ENCODE results near the gene RGS10. TPM values are rescaled to one million over a fixed set of nuclear protein-coding genes. Genes with fewer than 3 reads are reported as not detected.
A peak's percentile ranks its signal among the peaks of the same experiment; 100 is the strongest.

RGS10 gene
- total and polyA plus RNA-seq, 7 donors = 54.1 to 192 (median 125) TPM

DNA sequence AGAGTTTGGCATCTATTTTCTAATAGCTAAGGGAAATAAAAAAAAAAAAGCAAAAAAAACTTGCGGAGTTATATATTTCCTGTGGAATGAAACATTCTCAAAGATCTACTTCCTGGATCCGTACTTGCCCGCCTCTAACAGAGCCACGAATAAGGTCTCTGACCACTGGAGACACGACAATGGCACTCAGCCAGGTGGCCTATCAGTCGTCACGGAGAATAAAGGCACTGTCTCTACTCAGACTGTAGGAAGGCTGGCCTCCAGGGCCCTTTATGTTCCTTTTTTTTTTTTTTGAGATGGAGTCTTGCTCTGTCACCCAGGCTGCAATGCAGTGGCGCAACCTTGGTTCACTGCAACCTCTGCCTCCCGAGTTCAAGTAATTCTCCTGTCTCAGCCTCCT is 58.7 kb downstream of the RGS10 start:
- no peak overlapping the region for H3K4me3 ChIP-seq
- H3K27me3 ChIP-seq = no peaks in the 10 kb centered on the region
- peaks cover 0 to 18% (median 7%) of the 10 kb centered on the region in 4 donors for H3K4me1 ChIP-seq
- TF ChIP-seq, protein P1, sequence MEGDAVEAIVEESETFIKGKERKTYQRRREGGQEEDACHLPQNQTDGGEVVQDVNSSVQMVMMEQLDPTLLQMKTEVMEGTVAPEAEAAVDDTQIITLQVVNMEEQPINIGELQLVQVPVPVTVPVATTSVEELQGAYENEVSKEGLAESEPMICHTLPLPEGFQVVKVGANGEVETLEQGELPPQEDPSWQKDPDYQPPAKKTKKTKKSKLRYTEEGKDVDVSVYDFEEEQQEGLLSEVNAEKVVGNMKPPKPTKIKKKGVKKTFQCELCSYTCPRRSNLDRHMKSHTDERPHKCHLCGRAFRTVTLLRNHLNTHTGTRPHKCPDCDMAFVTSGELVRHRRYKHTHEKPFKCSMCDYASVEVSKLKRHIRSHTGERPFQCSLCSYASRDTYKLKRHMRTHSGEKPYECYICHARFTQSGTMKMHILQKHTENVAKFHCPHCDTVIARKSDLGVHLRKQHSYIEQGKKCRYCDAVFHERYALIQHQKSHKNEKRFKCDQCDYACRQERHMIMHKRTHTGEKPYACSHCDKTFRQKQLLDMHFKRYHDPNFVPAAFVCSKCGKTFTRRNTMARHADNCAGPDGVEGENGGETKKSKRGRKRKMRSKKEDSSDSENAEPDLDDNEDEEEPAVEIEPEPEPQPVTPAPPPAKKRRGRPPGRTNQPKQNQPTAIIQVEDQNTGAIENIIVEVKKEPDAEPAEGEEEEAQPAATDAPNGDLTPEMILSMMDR (IDR thresholded peaks at IDR 0.05) = no peak
- TF ChIP-seq EP300 (IDR thresholded peaks at IDR 0.05) (no peak), POLR2AphosphoS5 (IDR thresholded peaks at IDR 0.05) (no peak), POLR2A (IDR thresholded peaks at IDR 0.05) (no peak)
- 87 to 91% methylated on average over 9 of the region's 9 CpGs for whole genome bisulfite sequencing, 2 donors
- no peaks in the 10 kb centered on the region for H3K36me3 ChIP-seq
- DNase-seq = no peak
- intact Hi-C loops (cut with DNase I) = no loop called here
- no peak overlapping the region for H3K27ac ChIP-seq
- no peaks in the 10 kb centered on the region for H3K9me3 ChIP-seq

DNA sequence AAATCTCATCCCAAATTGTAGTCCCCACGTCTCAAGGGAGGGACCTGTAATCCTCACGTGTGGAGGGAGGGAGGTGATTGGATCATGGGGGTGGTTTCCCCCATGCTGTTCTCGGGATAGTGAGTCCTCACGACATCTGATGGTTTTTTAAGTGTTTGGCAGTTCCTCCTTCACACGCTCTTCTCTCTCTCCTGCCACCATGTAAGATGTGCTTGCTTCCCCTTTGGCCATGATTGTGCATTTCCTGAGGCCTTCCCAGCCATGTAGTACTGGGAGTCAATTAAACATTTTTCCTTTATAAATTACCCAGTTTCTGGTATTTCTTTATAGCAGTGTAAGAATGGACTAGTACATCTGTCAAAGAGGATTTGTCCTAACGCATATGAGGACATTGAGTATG is 59.5 kb downstream of the RGS10 start:
- intact Hi-C loops (cut with DNase I) = no loop called here
- 85 to 91% methylated on average over 6 of the region's 6 CpGs for WGBS, 2 donors
- peaks cover 0 to 22% (median 7%) of the 10 kb centered on the region in 4 donors for H3K4me1 ChIP-seq
- no peak for TF ChIP-seq POLR2AphosphoS5 (IDR thresholded peaks at IDR 0.05)
- no peak for TF ChIP-seq EP300 (IDR thresholded peaks at IDR 0.05)
- H3K4me3 ChIP-seq = no peak overlapping the region
- H3K27ac ChIP-seq = no peak overlapping the region
- H3K9me3 ChIP-seq = no peaks in the 10 kb centered on the region
- H3K27me3 ChIP-seq = no peaks in the 10 kb centered on the region
- no peaks in the 10 kb centered on the region for H3K36me3 ChIP-seq
- no peak for DNase-seq

DNA sequence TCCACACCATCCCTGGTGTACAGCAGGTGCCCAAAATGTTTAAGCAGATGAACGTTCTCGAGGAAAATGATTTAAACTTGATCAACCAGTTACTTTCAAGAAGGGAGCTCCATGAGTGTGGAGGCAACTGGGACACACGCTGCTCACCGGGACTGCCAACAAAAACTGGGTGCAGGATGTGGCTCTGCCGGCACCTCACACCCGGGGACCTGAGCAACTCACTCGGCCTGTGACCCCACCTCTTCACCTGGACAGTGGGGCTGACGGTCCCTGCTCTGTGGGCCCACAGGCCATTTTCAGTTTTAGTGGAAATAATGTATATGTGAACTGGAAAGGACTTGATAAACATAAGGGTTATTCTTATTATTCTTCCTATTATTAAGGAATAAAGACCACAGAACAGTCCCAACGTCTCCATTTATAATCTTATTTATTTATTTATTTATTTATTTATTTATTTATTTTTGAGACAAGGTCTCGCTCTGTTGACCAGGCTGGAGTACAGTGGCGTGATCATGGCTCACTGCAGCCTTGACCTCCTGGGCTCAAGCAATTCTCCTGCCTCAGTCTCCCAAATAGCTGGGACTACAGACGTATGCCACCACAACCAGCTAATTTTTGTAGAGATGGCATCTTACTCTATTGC is 60.6 kb downstream of the RGS10 start:
- Histone ChIP-seq H3K27ac (no peak overlapping the region), H3K36me3 (no peaks in the 10 kb centered on the region), H3K4me3 (no peak overlapping the region), H3K4me1 (peaks cover 0 to 22% (median 7%) of the 10 kb centered on the region in 4 donors), H3K27me3 (no peaks in the 10 kb centered on the region), H3K9me3 (no peaks in the 10 kb centered on the region)
- 92 to 94% methylated on average over 12 of the region's 12 CpGs for WGBS, 2 donors
- no peak for DNase-seq
- intact Hi-C loops (cut with DNase I) = no loop called here
- no peak for TF ChIP-seq POLR2AphosphoS5 (IDR thresholded peaks at IDR 0.05)
- TF ChIP-seq EP300 (IDR thresholded peaks at IDR 0.05) = no peak
- no peak for TF ChIP-seq POLR2A (IDR thresholded peaks at IDR 0.05)
- TF ChIP-seq, protein P1 (IDR thresholded peaks at IDR 0.05) = no peak

DNA sequence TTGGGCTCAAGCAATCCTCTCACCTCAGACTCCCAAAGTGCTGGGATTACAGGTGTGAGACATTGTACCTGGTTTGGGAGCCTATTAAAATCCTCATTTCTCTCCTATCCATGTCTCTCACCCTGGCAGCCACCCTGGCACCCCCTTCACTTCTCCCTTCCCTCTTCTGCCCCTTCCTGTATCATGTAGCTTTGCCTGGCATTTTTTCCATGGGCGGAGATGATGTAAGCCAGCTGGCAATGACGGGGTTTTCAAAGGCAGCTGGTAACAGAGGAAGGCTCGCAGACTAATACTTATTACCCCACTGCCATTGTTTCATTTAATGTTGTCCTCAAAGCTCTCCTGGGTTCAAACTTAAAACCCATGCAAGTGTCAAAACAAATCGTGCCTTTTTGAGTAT is 61.9 kb downstream of the RGS10 start:
- TF ChIP-seq, protein P1 (IDR thresholded peaks at IDR 0.05) = no peak
- TF ChIP-seq POLR2AphosphoS5 (IDR thresholded peaks at IDR 0.05) (peak in 2 of 4 donors; percentile 19 to 45), POLR2A (IDR thresholded peaks at IDR 0.05) (no peak), EP300 (IDR thresholded peaks at IDR 0.05) (peak in 1 of 4 donors; percentile 9)
- Histone ChIP-seq H3K4me3 (no peak overlapping the region), H3K36me3 (no peaks in the 10 kb centered on the region), H3K27me3 (no peaks in the 10 kb centered on the region), H3K27ac (peak overlapping the region in 2 of 4 donors; percentile 4 to 58), H3K4me1 (peaks cover 0 to 22% (median 7%) of the 10 kb centered on the region in 4 donors), H3K9me3 (no peaks in the 10 kb centered on the region)
- 53 to 70% methylated on average over 4 of the region's 4 CpGs for whole genome bisulfite sequencing, 2 donors
- peak; percentile 78 for DNase-seq
- intact Hi-C loops (cut with DNase I) = no loop called here

DNA sequence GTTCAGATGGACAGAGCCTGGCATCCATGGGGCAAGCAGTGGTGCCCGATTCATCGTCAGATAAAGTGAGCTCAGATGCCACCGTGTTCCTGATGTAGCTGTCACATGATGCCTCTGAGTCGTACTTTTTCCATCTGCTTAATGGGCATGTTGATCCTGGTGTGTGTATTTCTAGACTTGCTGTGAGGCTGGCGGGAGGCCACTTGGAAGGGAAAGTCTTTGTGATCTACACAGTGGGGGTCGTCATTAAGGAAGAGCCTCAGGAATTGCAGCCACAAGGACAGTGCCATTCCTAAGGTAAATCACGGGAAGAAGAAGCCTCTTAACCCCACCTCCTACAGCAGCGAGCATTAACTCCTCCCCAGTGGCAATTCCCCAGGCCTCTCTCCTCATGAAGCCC is 63.0 kb downstream of the RGS10 start:
- DNase-seq = no peak
- intact Hi-C loops (cut with DNase I) = no loop called here
- Histone ChIP-seq H3K4me1 (peaks cover 0 to 22% (median 7%) of the 10 kb centered on the region in 4 donors), H3K27me3 (no peaks in the 10 kb centered on the region), H3K9me3 (no peaks in the 10 kb centered on the region), H3K27ac (peak overlapping the region in 2 of 4 donors; percentile 58 to 61), H3K4me3 (peak overlapping the region in 2 of 4 donors; percentile 8 to 17), H3K36me3 (no peaks in the 10 kb centered on the region)
- TF ChIP-seq POLR2A (IDR thresholded peaks at IDR 0.05) = no peak
- TF ChIP-seq EP300 (IDR thresholded peaks at IDR 0.05) = no peak
- no peak for TF ChIP-seq POLR2AphosphoS5 (IDR thresholded peaks at IDR 0.05)
- WGBS, 2 donors = 55 to 66% methylated on average over 8 of the region's 8 CpGs

Data from sigmoid colon (tissue), 7 donors.